K562 (cell line): ENCODE data around the gene IL4I1.

Experiments used
- ATF4 ChIP-seq: fragments of 450-650 bp; formaldehyde crosslinking; IDR thresholded peaks from 2 replicates; pipeline ENCODE4 v1.4.0; 2022; ENCODE audit warnings: mild to moderate bottlenecking, moderate library complexity
- CTCF ChIP-seq, 3 experiments: IDR thresholded peaks in 2 of 3; conservative IDR thresholded peaks in 1 of 3; 2 replicates each; pipeline ENCODE4 v1.5.1; 2011 to 2012; ENCODE audit warnings: low read length in 3 of 3, mild to moderate bottlenecking in 3 of 3, control low read depth in 2 of 3, improper control_type of control experiment in 1 of 3, inconsistent platforms in 1 of 3, low read depth in 1 of 3, mixed read lengths in 1 of 3, moderate library complexity in 1 of 3; ENCODE audit not compliant: insufficient read depth in 2 of 3
- E2F6 ChIP-seq, 2 experiments: IDR thresholded peaks; 2 replicates each; pipeline ENCODE4 v1.6.1; 2011; ENCODE audit warnings: borderline replicate concordance in 1 of 2, control low read depth in 1 of 2, low read depth in 1 of 2, low read length in 1 of 2, mild to moderate bottlenecking in 1 of 2, mixed read lengths in 1 of 2, moderate library complexity in 1 of 2; ENCODE audit not compliant: insufficient read depth in 1 of 2, insufficient read length in 1 of 2, poor library complexity in 1 of 2, severe bottlenecking in 1 of 2; ENCODE audit errors: extremely low read depth in 1 of 2
- ETV6 ChIP-seq, 3 experiments: fragments of 150-350 bp in 1 of 3; sonication (generic) in 1 of 3; formaldehyde crosslinking in 1 of 3; IDR thresholded peaks; 2 replicates each; pipeline versions ENCODE4 v1.6.1 to v1.8.0; 2014 to 2022; ENCODE audit warnings: borderline replicate concordance in 2 of 3, low read depth in 2 of 3, antibody characterized with exemption in 1 of 3, low read length in 1 of 3, mild to moderate bottlenecking in 1 of 3, missing genetic modification reagents in 1 of 3
- JUNB ChIP-seq: fragments of 450-650 bp; formaldehyde crosslinking; conservative IDR thresholded peaks from 2 replicates; pipeline ENCODE4 v1.4.0; 2020; ENCODE audit warnings: mild to moderate bottlenecking
- JUND ChIP-seq, 2 experiments: IDR thresholded peaks; 2 replicates in 1 of 2; 3 replicates in 1 of 2; pipeline ENCODE4 v1.6.1; 2011; ENCODE audit warnings: borderline replicate concordance in 2 of 2, low read depth in 2 of 2, low read length in 2 of 2, improper control_type of control experiment in 1 of 2, missing biosample characterization in 1 of 2, missing genetic modification characterization in 1 of 2, missing genetic modification reagents in 1 of 2
- POLR2A ChIP-seq: fragments of 450-650 bp; conservative IDR thresholded peaks from 2 replicates; pipeline ENCODE4 v1.6.1; 2016
- RAD21 ChIP-seq, 2 experiments: fragments of 250-450 bp in 1 of 2; fragments of 450-650 bp in 1 of 2; sonication (Bioruptor Pico) in 1 of 2; formaldehyde crosslinking in 1 of 2; IDR thresholded peaks in 1 of 2; conservative IDR thresholded peaks in 1 of 2; 2 replicates each; pipeline versions ENCODE4 v1.4.0 to v1.8.0; 2020 to 2022; ENCODE audit warnings: mild to moderate bottlenecking in 2 of 2, moderate library complexity in 1 of 2
- SMC3 ChIP-seq: conservative IDR thresholded peaks from 2 replicates; pipeline ENCODE4 v1.6.1; 2011; ENCODE audit warnings: low read depth, low read length, improper control_type of control experiment; ENCODE audit not compliant: insufficient read depth
- THRA ChIP-seq: fragments of 450-650 bp; IDR thresholded peaks from 2 replicates; pipeline ENCODE4 v1.6.1; 2017; ENCODE audit warnings: mild to moderate bottlenecking, moderate library complexity
- ZNF780A ChIP-seq: fragments of 250-450 bp; sonication (Bioruptor Pico); IDR thresholded peaks from 2 replicates; pipeline ENCODE4 v1.5.0; 2021; ENCODE audit warnings: mild to moderate bottlenecking

GRCh38 chr19:49871349-49871985 lies 25.2 kb downstream of the IL4I1 start:
- TF ChIP-seq JUND (IDR thresholded peaks at IDR 0.05; ENCODE audit: borderline replicate concordance, low read depth, low read length) (no peak), JUND (tag; IDR thresholded peaks at IDR 0.05; ENCODE audit: borderline replicate concordance, low read depth, low read length) (no peak), THRA (no peak), ETV6 (IDR thresholded peaks at IDR 0.05; ENCODE audit: borderline replicate concordance in 1 of 2, low read depth in 2 of 2, low read length in 1 of 2) (no peak), ETV6 (CRISPR knock-in tag; IDR thresholded peaks at IDR 0.05; ENCODE audit: borderline replicate concordance) (no peak), JUNB (CRISPR knock-in tag) (no peak), SMC3 (no peak), RAD21 (CRISPR knock-in tag; conservative IDR thresholded peaks at IDR 0.05 in 1 of 2, IDR thresholded peaks at IDR 0.05 in 1 of 2) (no peak), CTCF (IDR thresholded peaks at IDR 0.05 in 2 of 3, conservative IDR thresholded peaks at IDR 0.05 in 1 of 3; ENCODE audit: insufficient read depth in 2 of 3, low read depth in 1 of 3, low read length in 3 of 3) (no peak), E2F6 (IDR thresholded peaks at IDR 0.05; ENCODE audit: borderline replicate concordance in 1 of 2, extremely low read depth in 1 of 2, insufficient read depth in 1 of 2, insufficient read length in 1 of 2, low read depth in 1 of 2, low read length in 1 of 2, poor library complexity in 1 of 2, severe bottlenecking in 1 of 2) (no peak), POLR2A (no peak), ATF4 (CRISPR knock-in tag) (no peak), ZNF780A (CRISPR knock-in tag) (no peak)
